BLaER1 treated with 17β-estradiol and CSF1 and Interleukin-3, amounts not matched to agents 10 nM and 100 nM (cell line): ENCODE data around the gene SCYL2.
"Not testable (repeated sequence)": the region's sequence is repeated elsewhere in the genome, so short reads cannot be mapped to it uniquely, and the experiment has no call there.

Experiments used
- H3K27ac ChIP-seq, 11 experiments: shearing (Covaris generic); formaldehyde crosslinking; 2 replicates each; pipeline ENCODE4 v1.8.1; 2022
- H3K27me3 ChIP-seq, 11 experiments: shearing (Covaris generic); formaldehyde crosslinking; 2 replicates each; pipeline ENCODE4 v1.8.1; 2022
- H3K36me3 ChIP-seq, 11 experiments: shearing (Covaris generic); formaldehyde crosslinking; 2 replicates each; pipeline ENCODE4 v1.8.1; 2022
- H3K4me1 ChIP-seq, 10 experiments: shearing (Covaris generic); formaldehyde crosslinking; 2 replicates each; pipeline ENCODE4 v1.8.1; 2022
- H3K4me2 ChIP-seq, 11 experiments: shearing (Covaris generic); formaldehyde crosslinking; 2 replicates each; pipeline ENCODE4 v1.8.1; 2022
- H3K4me3 ChIP-seq, 10 experiments: shearing (Covaris generic); formaldehyde crosslinking; 2 replicates each; pipeline ENCODE4 v1.8.1; 2022
- H3K9ac ChIP-seq, 11 experiments: shearing (Covaris generic); formaldehyde crosslinking; 2 replicates each; pipeline ENCODE4 v1.8.1; 2022
- H3K9me3 ChIP-seq, 11 experiments: shearing (Covaris generic); formaldehyde crosslinking; replicated peaks in 1 of 11; 2 replicates each; pipeline ENCODE4 v1.8.1; 2022
- H4K20me1 ChIP-seq, 11 experiments: shearing (Covaris generic); formaldehyde crosslinking; 2 replicates each; pipeline ENCODE4 v1.8.1; 2022
- Cebpa-rat ChIP-seq, 11 experiments: shearing (Covaris generic); IDR thresholded peaks; 2 replicates each; pipeline ENCODE4 v1.8.1; 2022

The SCYL2 gene

DNA sequence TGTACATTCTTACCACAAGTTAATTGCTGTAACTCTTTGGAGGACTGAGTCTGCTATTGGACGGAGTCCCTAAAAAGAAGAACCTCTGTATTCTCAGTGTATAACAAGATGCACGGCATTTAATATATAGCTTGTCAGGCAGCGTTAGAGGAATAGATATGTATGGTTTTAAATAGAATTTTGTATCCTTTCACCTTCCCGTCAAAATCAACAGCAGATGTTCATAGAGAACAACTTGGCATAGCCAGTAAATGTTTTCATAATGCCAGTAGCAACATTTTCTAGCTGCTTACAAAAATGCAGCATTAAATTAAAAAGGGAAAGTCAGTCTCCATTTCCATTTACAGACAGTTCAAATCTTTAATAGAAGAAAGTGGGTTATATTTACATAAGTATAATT lies 6.8 kb downstream of the SCYL2 start:
- no peak overlapping the region for H3K27ac ChIP-seq
- H3K36me3 ChIP-seq: peaks cover 17 to 50% (median 33%) of the 10 kb centered on the region in 11 experiments; a peak in 20 of 22 replicates
- H3K4me2 ChIP-seq: no peak overlapping the region
- H4K20me1 ChIP-seq: peaks cover 4 to 93% (median 35%) of the 10 kb centered on the region in 11 experiments; a peak in 15 of 22 replicates
- TF ChIP-seq Cebpa-rat (IDR thresholded peaks at IDR 0.05): no peak
- peaks cover 11 to 48% (median 14%) of the 10 kb centered on the region in 10 experiments for H3K4me1 ChIP-seq
- H3K9me3 ChIP-seq: peaks cover 0 to 38% (median 20%) of the 10 kb centered on the region in 11 experiments; a peak in 19 of 22 replicates
- H3K27me3 ChIP-seq: no peaks in the 10 kb centered on the region
- no peak overlapping the region for H3K4me3 ChIP-seq
- no peak overlapping the region for H3K9ac ChIP-seq

DNA sequence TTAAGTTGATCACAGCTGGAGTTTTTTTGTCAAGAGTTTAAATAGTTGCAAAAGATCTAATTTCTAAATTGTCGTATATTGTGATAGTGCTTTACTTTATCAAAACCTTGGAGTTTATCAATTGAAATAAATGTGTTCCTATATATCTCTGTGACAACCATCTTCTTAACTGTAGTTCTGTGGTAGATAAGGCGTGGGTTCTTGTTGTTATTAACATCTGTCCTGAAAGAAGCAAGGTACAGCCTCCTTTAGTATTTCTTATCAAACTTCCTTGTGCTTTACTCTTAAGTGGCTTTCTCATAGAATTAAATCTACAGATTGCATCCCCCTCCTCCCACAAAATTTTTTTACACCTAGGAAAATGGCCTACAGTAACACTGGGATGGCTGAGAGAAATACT lies 7.3 kb downstream of the SCYL2 start:
- Histone ChIP-seq H4K20me1 (peaks cover 4 to 93% (median 35%) of the 10 kb centered on the region in 11 experiments; a peak in 17 of 22 replicates), H3K27ac (no peak overlapping the region), H3K4me3 (no peak overlapping the region), H3K9me3 (peaks cover 0 to 42% (median 20%) of the 10 kb centered on the region in 11 experiments; a peak in 19 of 22 replicates), H3K27me3 (no peaks in the 10 kb centered on the region), H3K4me1 (peaks cover 6 to 43% (median 9%) of the 10 kb centered on the region in 10 experiments; a peak in 19 of 20 replicates), H3K4me2 (no peak overlapping the region), H3K36me3 (peaks cover 17 to 53% (median 36%) of the 10 kb centered on the region in 11 experiments; a peak in 21 of 22 replicates), H3K9ac (no peak overlapping the region)
- no peak for TF ChIP-seq Cebpa-rat (IDR thresholded peaks at IDR 0.05)

DNA sequence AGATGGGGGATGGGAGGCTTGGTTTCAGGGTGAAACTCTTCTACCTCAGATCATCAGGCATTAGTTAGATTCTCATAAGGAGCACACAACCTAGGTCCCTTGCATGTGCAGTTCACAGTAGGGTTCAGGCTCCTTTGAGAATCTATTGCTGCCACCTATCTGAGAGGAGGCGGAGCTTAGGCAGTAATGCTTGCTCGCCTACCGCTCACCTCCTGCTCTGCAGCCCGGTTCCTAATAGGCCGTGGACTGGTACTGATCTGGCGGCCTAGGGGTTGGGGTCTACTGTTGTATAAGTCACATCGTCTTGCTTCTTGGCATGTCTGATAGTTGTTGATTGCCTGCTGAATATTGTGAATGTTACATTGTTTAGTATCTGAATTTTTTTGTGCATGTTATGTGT lies 12.2 kb downstream of the SCYL2 start:
- Histone ChIP-seq H3K4me1 (no peaks in the 10 kb centered on the region; a peak in 1 of 20 replicates), H3K9me3 (peaks cover 0 to 42% (median 22%) of the 10 kb centered on the region in 11 experiments; a peak in 19 of 22 replicates), H3K4me2 (no peak overlapping the region), H4K20me1 (peaks cover 16 to 93% (median 42%) of the 10 kb centered on the region in 11 experiments; a peak in 18 of 22 replicates), H3K27ac (no peak overlapping the region), H3K27me3 (no peaks in the 10 kb centered on the region), H3K36me3 (peaks cover 28 to 69% (median 47%) of the 10 kb centered on the region in 11 experiments), H3K9ac (no peak overlapping the region), H3K4me3 (no peak overlapping the region)
- no peak for TF ChIP-seq Cebpa-rat (IDR thresholded peaks at IDR 0.05)

DNA sequence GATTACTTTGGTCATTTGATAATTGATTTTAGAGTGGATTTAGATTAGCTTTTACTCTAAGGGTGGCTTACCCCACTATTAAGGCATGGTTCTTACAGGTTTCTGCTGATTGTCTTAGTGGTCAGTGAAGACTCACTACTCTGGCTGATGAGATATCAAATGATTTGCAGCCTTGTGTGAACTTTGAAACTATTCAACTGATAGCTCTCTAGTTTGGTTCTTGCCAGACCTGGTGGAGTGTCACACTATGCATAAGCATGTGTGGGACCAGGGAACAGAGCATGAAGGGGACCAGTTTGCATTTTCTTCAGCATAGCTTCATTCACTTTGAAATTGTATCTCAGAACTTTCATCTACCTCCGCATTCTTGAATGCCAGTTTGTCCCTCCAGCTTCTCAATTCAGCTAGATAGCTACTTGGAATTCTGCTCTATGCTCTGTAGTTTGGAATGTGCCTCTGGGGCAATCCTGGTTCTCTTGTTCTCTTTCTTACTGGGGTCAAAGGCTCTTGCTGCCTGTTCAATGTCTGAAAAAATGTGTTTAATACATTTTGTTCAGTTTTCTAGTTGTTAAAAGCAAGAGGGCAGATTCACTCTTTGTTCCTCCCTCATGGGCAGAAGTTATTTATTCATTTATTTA lies 12.7 kb downstream of the SCYL2 start:
- H3K36me3 ChIP-seq: peaks cover 30 to 71% (median 50%) of the 10 kb centered on the region in 11 experiments
- H3K27ac ChIP-seq: no peak overlapping the region
- H3K4me1 ChIP-seq: no peaks in the 10 kb centered on the region; a peak in 1 of 20 replicates
- no peak for TF ChIP-seq Cebpa-rat (IDR thresholded peaks at IDR 0.05)
- H3K4me3 ChIP-seq: no peak overlapping the region
- H3K27me3 ChIP-seq: no peaks in the 10 kb centered on the region
- H3K9ac ChIP-seq: no peak overlapping the region; a peak in 1 of 22 replicates
- peaks cover 0 to 42% (median 22%) of the 10 kb centered on the region in 11 experiments; a peak in 19 of 22 replicates for H3K9me3 ChIP-seq
- H3K4me2 ChIP-seq: no peak overlapping the region
- peaks cover 14 to 93% (median 36%) of the 10 kb centered on the region in 11 experiments; a peak in 18 of 22 replicates for H4K20me1 ChIP-seq

DNA sequence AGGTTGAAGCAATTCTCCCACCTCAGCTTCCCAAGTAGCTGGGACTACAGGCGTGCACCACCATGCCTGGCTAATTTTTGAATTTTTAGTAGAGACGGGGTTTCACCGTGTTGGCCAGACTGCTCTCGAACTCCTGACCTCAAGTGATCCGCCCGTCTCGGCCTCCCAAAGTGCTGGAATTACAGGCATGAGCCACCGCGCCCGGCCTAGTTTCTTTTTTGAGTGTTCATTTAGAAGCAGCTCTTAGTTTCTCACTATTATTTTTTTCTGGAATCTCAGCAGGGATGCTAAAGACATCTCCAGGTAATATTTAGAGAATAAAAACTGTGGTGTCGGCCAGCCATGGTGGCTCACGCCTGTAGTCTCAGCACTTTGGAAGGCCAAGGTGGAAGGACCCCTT lies 17.6 kb downstream of the SCYL2 start:
- Histone ChIP-seq H4K20me1 (peaks cover 8 to 78% (median 18%) of the 10 kb centered on the region in 11 experiments; a peak in 18 of 22 replicates), H3K36me3 (peaks cover 34 to 81% (median 54%) of the 10 kb centered on the region in 11 experiments)
- H3K4me2 ChIP-seq, H3K4me1 ChIP-seq, H3K9ac ChIP-seq, H3K4me3 ChIP-seq, H3K27ac ChIP-seq, H3K27me3 ChIP-seq, H3K9me3 ChIP-seq: not testable (repeated sequence)

DNA sequence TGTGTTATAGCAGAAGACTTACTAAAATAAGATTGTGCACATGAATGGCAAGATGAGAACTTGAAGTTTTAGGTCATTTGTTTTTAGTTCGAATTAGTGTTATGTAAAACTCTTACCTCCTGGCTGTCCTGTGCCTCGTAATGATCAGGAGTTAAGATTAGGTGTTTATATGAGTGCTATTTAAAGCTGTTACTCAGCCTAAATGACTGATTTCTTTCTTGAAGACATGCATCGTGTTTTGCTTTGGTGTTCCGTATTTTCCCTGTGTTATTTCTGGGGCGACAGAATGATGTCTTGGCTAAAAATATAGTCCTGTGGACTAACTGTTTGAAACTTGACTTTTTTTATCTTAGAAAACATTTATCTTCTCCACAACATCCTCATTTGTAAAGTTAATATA lies 22.1 kb downstream of the SCYL2 start:
- H4K20me1 ChIP-seq: peaks cover 0 to 40% (median 0%) of the 10 kb centered on the region in 11 experiments; a peak in 5 of 22 replicates
- H3K4me1 ChIP-seq: no peaks in the 10 kb centered on the region
- peaks cover 35 to 90% (median 56%) of the 10 kb centered on the region in 11 experiments for H3K36me3 ChIP-seq
- TF ChIP-seq Cebpa-rat (IDR thresholded peaks at IDR 0.05): no peak
- H3K9me3 ChIP-seq: peaks cover 8 to 15% (median 9%) of the 10 kb centered on the region in 11 experiments; a peak in 18 of 22 replicates
- no peak overlapping the region for H3K4me2 ChIP-seq
- H3K9ac ChIP-seq: no peak overlapping the region
- no peaks in the 10 kb centered on the region for H3K27me3 ChIP-seq
- no peak overlapping the region for H3K27ac ChIP-seq
- H3K4me3 ChIP-seq: no peak overlapping the region

DNA sequence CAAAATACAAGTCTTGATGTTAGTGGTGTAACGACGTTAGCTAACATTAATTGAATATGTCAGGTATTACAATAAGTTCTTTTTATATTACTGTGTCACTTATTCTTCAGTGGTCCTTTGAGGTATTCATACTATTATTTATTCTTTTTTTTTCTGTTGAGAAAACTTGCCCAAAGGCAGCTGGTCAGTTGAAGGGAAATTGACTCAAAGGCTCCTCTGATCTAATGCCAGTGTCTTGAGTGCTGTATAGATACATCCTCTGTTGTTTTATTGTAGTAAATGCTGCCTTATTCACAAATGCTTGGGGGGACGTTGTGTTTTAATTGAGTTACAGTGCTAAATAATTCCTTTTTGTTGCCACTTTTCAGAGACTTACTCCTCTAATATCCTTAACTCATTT lies 23.0 kb downstream of the SCYL2 start:
- Histone ChIP-seq H4K20me1 (peaks cover 0 to 31% (median 0%) of the 10 kb centered on the region in 11 experiments; a peak in 5 of 22 replicates), H3K4me2 (no peak overlapping the region), H3K9ac (no peak overlapping the region), H3K27ac (no peak overlapping the region), H3K4me3 (no peak overlapping the region), H3K27me3 (no peaks in the 10 kb centered on the region), H3K9me3 (peaks cover 8 to 18% (median 9%) of the 10 kb centered on the region in 11 experiments; a peak in 18 of 22 replicates), H3K36me3 (peaks cover 26 to 80% (median 47%) of the 10 kb centered on the region in 11 experiments), H3K4me1 (no peaks in the 10 kb centered on the region)
- no peak for TF ChIP-seq Cebpa-rat (IDR thresholded peaks at IDR 0.05)

DNA sequence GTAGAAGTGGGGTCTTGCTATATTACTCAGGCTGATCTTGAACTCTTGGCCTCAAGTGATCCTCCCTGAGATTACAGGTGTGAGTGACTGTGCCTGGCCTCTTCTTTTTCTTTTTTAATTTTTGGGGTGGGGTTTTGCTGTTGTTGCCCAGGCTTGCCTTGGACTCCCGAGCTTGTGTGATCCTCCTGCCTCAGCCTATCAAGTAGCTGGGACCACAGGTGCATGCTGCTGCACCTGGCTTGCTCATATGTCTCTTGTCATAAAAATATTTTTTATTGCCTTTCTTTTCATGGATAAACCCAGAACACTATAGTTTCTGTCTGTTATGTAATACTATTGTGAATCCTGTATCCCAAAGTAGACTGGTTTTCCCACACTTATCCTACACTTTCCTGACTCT lies 26.0 kb downstream of the SCYL2 start:
- no peak for TF ChIP-seq Cebpa-rat (IDR thresholded peaks at IDR 0.05)
- peaks cover 0 to 30% (median 0%) of the 10 kb centered on the region in 11 experiments; a peak in 5 of 22 replicates for H4K20me1 ChIP-seq
- H3K36me3 ChIP-seq: peaks cover 28 to 80% (median 50%) of the 10 kb centered on the region in 11 experiments
- H3K9me3 ChIP-seq: peaks cover 8 to 18% (median 9%) of the 10 kb centered on the region in 11 experiments; a peak in 18 of 22 replicates
- H3K27me3 ChIP-seq: no peaks in the 10 kb centered on the region
- H3K4me2 ChIP-seq: no peak overlapping the region
- no peak overlapping the region for H3K4me3 ChIP-seq
- no peak overlapping the region for H3K27ac ChIP-seq
- no peak overlapping the region for H3K9ac ChIP-seq
- no peaks in the 10 kb centered on the region for H3K4me1 ChIP-seq

DNA sequence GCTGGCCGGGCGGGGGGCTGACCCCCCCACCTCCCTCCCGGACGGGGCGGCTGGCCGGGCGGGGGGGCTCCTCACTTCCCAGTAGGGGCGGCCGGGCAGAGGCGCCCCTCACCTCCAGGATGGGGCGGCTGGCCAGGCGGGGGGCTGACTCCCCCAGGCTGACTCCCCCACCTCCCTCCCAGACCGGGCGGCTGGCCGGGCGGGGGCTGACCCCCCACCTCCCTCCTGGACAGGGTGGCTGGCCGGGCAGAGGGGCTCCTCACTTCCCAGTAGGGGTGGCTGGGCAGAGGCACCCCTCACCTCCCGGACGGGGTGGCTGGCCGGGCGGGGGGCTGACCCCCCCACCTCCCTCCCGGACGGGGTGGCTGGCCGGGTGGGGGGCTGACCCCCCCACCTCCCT lies 27.4 kb downstream of the SCYL2 start:
- H3K9ac ChIP-seq, H3K27ac ChIP-seq, H3K4me1 ChIP-seq, H3K4me2 ChIP-seq, H3K27me3 ChIP-seq, H3K4me3 ChIP-seq: not testable (repeated sequence)
- H3K9me3 ChIP-seq: peaks cover 8 to 18% (median 12%) of the 10 kb centered on the region in 11 experiments; a peak in 18 of 22 replicates
- H3K36me3 ChIP-seq: peaks cover 34 to 80% (median 58%) of the 10 kb centered on the region in 11 experiments
- peaks cover 0 to 16% (median 0%) of the 10 kb centered on the region in 11 experiments; a peak in 5 of 22 replicates for H4K20me1 ChIP-seq
